ENCODE data around the gene RGS7. TPM values are rescaled to one million over a fixed set of nuclear protein-coding genes. Genes with fewer than 3 reads are reported as not detected.

RGS7 gene
- total RNA-seq, 4 donors from 2014 or later: 0.11 to 0.33 TPM; not detected in 2

DNA sequence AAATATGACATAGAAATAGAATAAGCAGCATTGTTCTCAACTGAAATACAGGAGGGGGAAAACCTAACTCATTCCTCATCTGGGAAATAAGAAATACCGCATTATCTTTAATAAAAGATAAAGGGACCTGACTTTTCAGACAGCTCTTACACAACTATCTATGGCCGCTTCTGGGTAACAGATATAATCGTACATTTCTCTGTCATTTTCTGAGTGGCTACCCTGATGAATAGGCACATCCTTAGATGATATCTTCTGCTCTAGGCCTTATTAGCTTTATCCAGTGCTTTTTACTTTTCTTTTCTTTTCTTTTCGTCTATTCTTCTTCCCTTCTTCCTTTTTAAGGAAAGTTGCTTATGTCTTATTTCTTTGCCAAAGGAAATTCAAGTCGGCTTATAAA, 388.1 kb downstream of the RGS7 start:
- peaks cover 0 to 11% (median 0%) of the 10 kb centered on the region in 4 donors for H3K27me3 ChIP-seq
- no peaks in the 10 kb centered on the region for H3K4me1 ChIP-seq
- H3K27ac ChIP-seq (replicated peaks in 1 of 4): no peak overlapping the region
- H3K9me3 ChIP-seq: no peaks in the 10 kb centered on the region
- no peak for TF ChIP-seq POLR2A (IDR thresholded peaks at IDR 0.05; ENCODE audit: low read depth)
- no peak overlapping the region for H3K4me3 ChIP-seq
- 80% methylated on average over 5 of the region's 5 CpGs for WGBS
- H3K36me3 ChIP-seq: no peaks in the 10 kb centered on the region
- intact Hi-C loops (cut with DNase I): no loop called here
- DNase-seq (ENCODE audit: extremely low spot score): no peak

DNA sequence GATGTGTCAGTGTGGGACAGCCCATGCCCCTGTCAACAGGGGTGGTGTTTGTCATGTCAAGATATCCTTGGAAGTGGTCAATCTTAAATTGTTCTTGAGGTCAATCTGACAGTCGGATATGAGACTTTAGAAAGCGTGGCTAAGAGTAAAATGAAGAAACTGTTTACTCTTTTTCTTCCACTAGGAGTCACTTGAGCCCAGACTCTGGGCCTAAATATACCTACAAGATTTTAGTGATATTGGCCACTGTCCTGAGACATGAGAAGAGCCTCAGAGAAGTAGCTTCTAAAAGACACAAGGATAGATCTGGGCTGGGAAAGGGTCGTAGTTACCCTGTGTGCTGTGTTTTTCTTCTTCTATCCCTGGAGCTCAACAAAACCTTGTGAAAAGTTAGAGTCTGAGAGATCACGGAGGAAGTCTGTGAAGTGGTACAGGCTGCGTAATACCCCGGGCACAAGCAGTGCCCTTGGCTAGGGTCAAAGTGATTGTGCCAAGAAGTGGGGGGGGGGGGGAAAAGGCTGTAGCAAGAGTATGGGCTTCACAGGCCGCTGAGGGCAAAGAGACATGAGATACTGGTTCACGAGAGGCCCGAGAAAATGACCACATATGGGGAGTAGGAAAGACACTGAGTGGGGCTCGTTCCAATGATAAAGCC, 389.8 kb downstream of the RGS7 start:
- intact Hi-C loops (cut with DNase I): no loop called here
- WGBS: 89% methylated on average over 10 of the region's 10 CpGs
- Histone ChIP-seq H3K36me3 (no peaks in the 10 kb centered on the region), H3K27me3 (peaks cover 0 to 11% (median 0%) of the 10 kb centered on the region in 4 donors), H3K27ac (replicated peaks in 1 of 4) (no peak overlapping the region), H3K9me3 (no peaks in the 10 kb centered on the region), H3K4me3 (no peak overlapping the region), H3K4me1 (no peaks in the 10 kb centered on the region)
- TF ChIP-seq, protein P1, sequence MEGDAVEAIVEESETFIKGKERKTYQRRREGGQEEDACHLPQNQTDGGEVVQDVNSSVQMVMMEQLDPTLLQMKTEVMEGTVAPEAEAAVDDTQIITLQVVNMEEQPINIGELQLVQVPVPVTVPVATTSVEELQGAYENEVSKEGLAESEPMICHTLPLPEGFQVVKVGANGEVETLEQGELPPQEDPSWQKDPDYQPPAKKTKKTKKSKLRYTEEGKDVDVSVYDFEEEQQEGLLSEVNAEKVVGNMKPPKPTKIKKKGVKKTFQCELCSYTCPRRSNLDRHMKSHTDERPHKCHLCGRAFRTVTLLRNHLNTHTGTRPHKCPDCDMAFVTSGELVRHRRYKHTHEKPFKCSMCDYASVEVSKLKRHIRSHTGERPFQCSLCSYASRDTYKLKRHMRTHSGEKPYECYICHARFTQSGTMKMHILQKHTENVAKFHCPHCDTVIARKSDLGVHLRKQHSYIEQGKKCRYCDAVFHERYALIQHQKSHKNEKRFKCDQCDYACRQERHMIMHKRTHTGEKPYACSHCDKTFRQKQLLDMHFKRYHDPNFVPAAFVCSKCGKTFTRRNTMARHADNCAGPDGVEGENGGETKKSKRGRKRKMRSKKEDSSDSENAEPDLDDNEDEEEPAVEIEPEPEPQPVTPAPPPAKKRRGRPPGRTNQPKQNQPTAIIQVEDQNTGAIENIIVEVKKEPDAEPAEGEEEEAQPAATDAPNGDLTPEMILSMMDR (IDR thresholded peaks at IDR 0.05): peak in 1 of 3 experiments; percentile 4
- no peak for TF ChIP-seq EP300 (IDR thresholded peaks at IDR 0.05)
- DNase-seq (ENCODE audit: extremely low spot score): no peak

DNA sequence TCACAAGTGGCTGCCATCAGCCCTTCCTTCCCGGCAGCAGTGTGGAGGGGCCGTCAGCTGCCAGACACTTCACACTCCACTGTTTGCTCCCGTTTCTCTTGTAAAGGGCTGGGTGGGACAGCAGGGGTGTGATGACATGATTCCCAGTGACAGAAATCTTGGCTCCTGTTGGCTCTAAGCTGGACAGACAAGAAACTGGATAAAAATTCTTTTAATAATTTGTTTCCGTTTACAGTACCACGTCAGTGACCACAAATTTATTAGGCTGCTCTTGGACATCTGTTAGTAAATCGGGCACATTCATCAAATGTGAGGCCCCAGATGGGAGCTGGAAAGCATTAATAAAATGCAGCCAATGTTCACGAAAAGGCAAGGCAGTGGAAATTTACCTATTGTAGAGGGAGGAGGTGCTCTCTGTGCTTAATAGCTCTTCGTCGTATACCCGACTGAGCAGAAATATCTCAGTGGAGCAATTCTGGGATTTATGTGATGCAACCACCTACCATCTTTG, 391.4 kb downstream of the RGS7 start:
- Histone ChIP-seq H3K27me3 (peaks cover 0 to 11% (median 0%) of the 10 kb centered on the region in 4 donors), H3K4me1 (no peaks in the 10 kb centered on the region), H3K36me3 (no peaks in the 10 kb centered on the region), H3K9me3 (no peaks in the 10 kb centered on the region), H3K4me3 (no peak overlapping the region), H3K27ac (replicated peaks in 1 of 4) (no peak overlapping the region)
- TF ChIP-seq EP300 (IDR thresholded peaks at IDR 0.05): no peak
- no peak for TF ChIP-seq POLR2AphosphoS5 (IDR thresholded peaks at IDR 0.05)
- TF ChIP-seq, protein P1 (IDR thresholded peaks at IDR 0.05): no peak
- no peak for TF ChIP-seq POLR2A (IDR thresholded peaks at IDR 0.05; ENCODE audit: low read depth)
- DNase-seq (ENCODE audit: extremely low spot score): no peak
- 46% methylated on average over 10 of the region's 10 CpGs for WGBS
- intact Hi-C loops (cut with DNase I): no loop called here

DNA sequence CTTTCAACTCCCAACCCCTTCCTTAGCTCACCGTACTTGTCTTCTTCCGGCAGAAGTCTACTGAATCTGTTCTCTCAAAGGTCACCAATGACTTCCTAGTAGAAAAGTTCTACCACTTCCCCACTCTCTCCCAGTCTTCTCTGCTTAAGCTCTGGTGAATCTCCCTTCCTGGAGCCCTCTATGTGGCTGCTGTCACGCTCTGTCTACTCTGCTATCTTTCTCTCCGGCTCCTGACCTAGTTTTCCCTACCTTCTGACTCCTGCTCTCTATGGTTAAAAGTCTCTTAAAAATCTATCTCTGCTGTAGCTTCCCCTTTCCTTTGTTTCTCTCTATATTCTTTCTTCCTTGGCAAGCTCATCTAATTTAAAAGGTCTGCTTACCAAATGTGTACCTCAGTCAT, 394.9 kb downstream of the RGS7 start:
- no peak for DNase-seq (ENCODE audit: extremely low spot score)
- Histone ChIP-seq H3K9me3 (no peaks in the 10 kb centered on the region), H3K27me3 (peaks cover 0 to 8% (median 0%) of the 10 kb centered on the region in 4 donors), H3K36me3 (no peaks in the 10 kb centered on the region), H3K4me3 (no peak overlapping the region), H3K27ac (replicated peaks in 1 of 4) (no peak overlapping the region), H3K4me1 (no peaks in the 10 kb centered on the region)
- 85% methylated on average over 4 of the region's 4 CpGs for WGBS
- TF ChIP-seq POLR2A (IDR thresholded peaks at IDR 0.05; ENCODE audit: low read depth) (no peak), POLR2AphosphoS5 (IDR thresholded peaks at IDR 0.05) (no peak), EP300 (IDR thresholded peaks at IDR 0.05) (no peak)
- TF ChIP-seq, protein P1 (IDR thresholded peaks at IDR 0.05): no peak
- intact Hi-C loops (cut with DNase I): no loop called here

DNA sequence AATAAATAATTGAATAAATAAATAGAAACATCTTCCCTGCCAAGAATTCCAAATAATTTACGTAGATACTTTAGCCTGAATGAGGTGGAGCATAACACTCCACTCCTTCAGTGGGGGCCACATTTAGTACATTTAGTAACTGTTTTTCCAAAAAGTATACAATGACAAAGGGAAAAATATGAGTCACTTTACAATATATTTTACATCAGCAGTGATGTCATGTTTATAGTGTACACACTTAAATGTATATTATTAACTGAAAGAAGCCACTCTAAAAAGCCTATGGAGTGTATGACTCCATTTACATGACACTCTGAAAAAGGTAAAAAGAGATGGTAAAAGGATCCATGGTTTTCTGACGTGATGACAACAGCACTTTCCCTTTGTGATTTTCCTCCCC, 400.6 kb downstream of the RGS7 start:
- H3K4me1 ChIP-seq: no peaks in the 10 kb centered on the region
- H3K27me3 ChIP-seq: no peaks in the 10 kb centered on the region
- 72% methylated on average over 2 of the region's 2 CpGs for WGBS
- H3K27ac ChIP-seq (replicated peaks in 1 of 4): no peak overlapping the region
- H3K9me3 ChIP-seq: no peaks in the 10 kb centered on the region
- H3K4me3 ChIP-seq: no peak overlapping the region
- TF ChIP-seq EP300 (IDR thresholded peaks at IDR 0.05) (no peak), POLR2AphosphoS5 (IDR thresholded peaks at IDR 0.05) (no peak), POLR2A (IDR thresholded peaks at IDR 0.05; ENCODE audit: low read depth) (no peak)
- TF ChIP-seq, protein P1 (IDR thresholded peaks at IDR 0.05): no peak
- intact Hi-C loops (cut with DNase I): no loop called here
- H3K36me3 ChIP-seq: no peaks in the 10 kb centered on the region
- no peak for DNase-seq (ENCODE audit: extremely low spot score)

Data from esophagus muscularis mucosa (tissue), 4 donors.